Heart left ventricle (tissue), 16 donors: ENCODE data around the gene ANKS4B. TPM values are rescaled to one million over a fixed set of nuclear protein-coding genes. Genes with fewer than 3 reads are reported as not detected.

Source experiments
- ATAC-seq, 4 donors: fragments of 200-7000 bp; cut with Tn5 transposase; one replicate each; pipeline ENCODE4 v1.9.1; 2020 to 2022; ENCODE audit warnings: moderate library complexity in 4 of 4, mild to moderate bottlenecking in 3 of 4, moderate number of reproducible peaks in 1 of 4
- DNase-seq, 5 donors: peaks; one replicate each; pipeline ENCODE4 v3.0.0-alpha.2; 2020
- H3K27ac ChIP-seq, 12 donors: fragments of 200-600 bp; sonication (generic) in 4 of 12; one replicate each; pipeline versions ENCODE4 v1.5.0 to v1.8.0; 2016 to 2022; ENCODE audit warnings: mild to moderate bottlenecking in 2 of 12
- H3K27me3 ChIP-seq, 9 donors: fragments of 200-600 bp; sonication (generic) in 2 of 9; one replicate each; pipeline versions ENCODE4 v1.5.1 to v1.8.0; 2016 to 2022; ENCODE audit warnings: mild to moderate bottlenecking in 3 of 9
- H3K36me3 ChIP-seq, 9 donors: fragments of 200-600 bp; sonication (generic) in 2 of 9; one replicate each; pipeline versions ENCODE4 v1.5.0 to v1.8.0; 2018 to 2022; ENCODE audit warnings: mild to moderate bottlenecking in 2 of 9
- H3K4me1 ChIP-seq, 12 donors: fragments of 200-600 bp; sonication (generic) in 4 of 12; one replicate each; pipeline versions ENCODE4 v1.5.0 to v1.8.0; 2016 to 2022; ENCODE audit warnings: mild to moderate bottlenecking in 3 of 12
- H3K4me3 ChIP-seq, 12 donors: fragments of 200-600 bp; sonication (generic) in 4 of 12; one replicate each; pipeline versions ENCODE4 v1.5.0 to v1.8.0; 2017 to 2022; ENCODE audit warnings: mild to moderate bottlenecking in 9 of 12, moderate library complexity in 4 of 12
- H3K9me3 ChIP-seq, 12 donors: fragments of 200-600 bp; sonication (generic) in 4 of 12; one replicate each; pipeline versions ENCODE4 v1.5.0 to v1.8.0; 2016 to 2022; ENCODE audit warnings: mild to moderate bottlenecking in 1 of 12
- CTCF ChIP-seq, 12 donors: fragments of 200-600 bp; sonication (generic) in 4 of 12; IDR thresholded peaks; one replicate each; pipeline versions ENCODE4 v1.5.0 to v1.8.0; 2018 to 2022; ENCODE audit warnings: antibody characterized with exemption in 12 of 12, mild to moderate bottlenecking in 5 of 12
- POLR2A ChIP-seq, 2 donors: fragments of 450-650 bp; IDR thresholded peaks; one replicate each; pipeline ENCODE4 v1.6.1; 2017; ENCODE audit warnings: antibody characterized with exemption in 2 of 2, mild to moderate bottlenecking in 2 of 2, moderate library complexity in 2 of 2
- WGBS, 4 donors: extraction: QIAGEN DNeasy Blood & Tissue Kit in 2 of 4; methylation state at CpG; one replicate each; pipeline versions ENCODE4 v1.1.5 to v1.1.7; 2013 to 2018; 5-methylcytosine and 5-hydroxymethylcytosine counted together
- intact Hi-C, 10 donors: fragments of 100-400 bp; cut with DNase I; formaldehyde crosslinking; loops; one replicate each; pipeline versions ENCODE4 v1.11.1 to v1.14.2; 2022
- polyA plus RNA-seq, 2 donors: library from polyadenylated mRNA; stranded (reverse); fragments of 200-250 nt; gene quantifications; one replicate each; pipeline ENCODE4 v1.2.3, GENCODE V29; 2013
- total RNA-seq, 9 donors: library from RNA; depleted of rRNA in 2 of 9; stranded (reverse); fragments of >200 nt in 2 of 9; fragmentation: NEBNext Ultra II Directional in 3 of 9; extraction: Animal tissue kit (Norgen Biotek cat#: 25700) in 3 of 9; gene quantifications; one replicate each; pipeline versions ENCODE4 v1.1.0 to v1.2.4, GENCODE V29; 2016 to 2023
- donor health status: ischemic (EF 13 %, LVEDD 7.1; RV severe dilation, severe dysfunction).
- donor health status: healthy with polysubstance abuse.
- donor health status: DM: no; HTN: yes; CAD: no.
- donor health status: DM: no; HTN: no; CAD: no.
- donor health status: ischemic (EF 25% LVEDD 6.9; RV normal size, moderate dysfunction).
- donor health status: ischemic (EF 25% LVEDD 5.7; RV mildly dilated, moderate dysfunction).
- donor health status: healthy.
- donor health status: DM: yes; HTN: yes; CAD: no.
- donor health status: ischemic (EF 35%, LVEDD 5.7; RV mildly dilated, moderate dysfunction).
- donor health status: nonischemic (EF 11% LVEDD 7.7; RV severe dilation, severe dysfunction).
- donor health status: DM: yes; HTN: yes; CAD: no.
- donor health status: PGD.
- donor health status: ischemic (EF 29% LVEDD 5.4; RV normal size, mild dysfunction).
- donor health status: nonischemic (EF 23%, LVEDD 6.1; RV moderate dilation, normal function).

The ANKS4B gene
- total and polyA plus RNA-seq, 11 donors, result not detected

DNA sequence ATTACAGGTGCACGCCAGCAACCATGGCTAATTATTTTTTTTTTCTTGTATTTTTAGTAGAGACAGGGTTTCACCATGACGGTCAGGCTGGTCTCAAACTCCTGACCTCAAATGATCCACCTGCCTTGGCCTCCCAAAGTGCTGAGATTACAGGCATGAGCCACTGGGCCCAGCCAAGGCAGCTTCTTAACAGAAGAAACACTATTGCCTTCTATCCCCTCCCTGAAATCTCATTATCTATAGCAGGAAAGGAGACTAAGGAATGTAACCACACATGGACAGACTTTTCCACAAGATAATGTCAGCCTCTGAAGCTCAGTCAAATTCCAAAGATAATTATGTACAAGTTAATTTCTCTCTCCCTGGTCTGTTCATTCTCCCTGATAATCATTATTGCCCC, 16.4 kb upstream of the ANKS4B start:
- H3K27ac ChIP-seq, result no peak overlapping the region
- intact Hi-C loops, result no loop called here
- H3K4me1 ChIP-seq, result no peaks in the 10 kb centered on the region
- TF ChIP-seq POLR2A (IDR thresholded peaks at IDR 0.05) (no peak), CTCF (IDR thresholded peaks at IDR 0.05) (no peak)
- 70 to 75% (median 72%) methylated on average over 2 of the region's 2 CpGs for WGBS, 4 donors
- DNase-seq (no peak), ATAC-seq (no peak)
- H3K9me3 ChIP-seq, result no peaks in the 10 kb centered on the region
- H3K4me3 ChIP-seq, result no peak overlapping the region
- peaks cover 0 to 44% (median 0%) of the 10 kb centered on the region in 9 donors for H3K27me3 ChIP-seq
- H3K36me3 ChIP-seq, result no peaks in the 10 kb centered on the region

GRCh38 chr16:21218153-21218552, 15.3 kb upstream of the ANKS4B start:
- no peak for ATAC-seq
- 55 to 68% (median 58%) methylated on average over 7 of the region's 7 CpGs for WGBS, 4 donors
- no peak for TF ChIP-seq CTCF (IDR thresholded peaks at IDR 0.05)
- no peak for TF ChIP-seq POLR2A (IDR thresholded peaks at IDR 0.05)
- Histone ChIP-seq H3K27me3 (peaks cover 0 to 38% (median 0%) of the 10 kb centered on the region in 9 donors), H3K9me3 (no peaks in the 10 kb centered on the region), H3K36me3 (no peaks in the 10 kb centered on the region), H3K27ac (no peak overlapping the region), H3K4me1 (no peaks in the 10 kb centered on the region), H3K4me3 (no peak overlapping the region)
- no peak for DNase-seq
- intact Hi-C loops, result no loop called here

- 92 to 98% (median 97%) methylated on average over 2 of the region's 2 CpGs for WGBS, 4 donors
- TF ChIP-seq CTCF (IDR thresholded peaks at IDR 0.05) (no peak), POLR2A (IDR thresholded peaks at IDR 0.05) (no peak)
- intact Hi-C loops, result no loop called here
- Histone ChIP-seq H3K4me1 (no peaks in the 10 kb centered on the region), H3K27me3 (peaks cover 0 to 32% (median 0%) of the 10 kb centered on the region in 9 donors), H3K4me3 (no peak overlapping the region), H3K9me3 (no peaks in the 10 kb centered on the region), H3K36me3 (no peaks in the 10 kb centered on the region), H3K27ac (no peak overlapping the region)
- no peak for DNase-seq
- no peak for ATAC-seq
Measured at GRCh38 chr16:21219551-21219950, 13.9 kb upstream of the ANKS4B start.

DNA sequence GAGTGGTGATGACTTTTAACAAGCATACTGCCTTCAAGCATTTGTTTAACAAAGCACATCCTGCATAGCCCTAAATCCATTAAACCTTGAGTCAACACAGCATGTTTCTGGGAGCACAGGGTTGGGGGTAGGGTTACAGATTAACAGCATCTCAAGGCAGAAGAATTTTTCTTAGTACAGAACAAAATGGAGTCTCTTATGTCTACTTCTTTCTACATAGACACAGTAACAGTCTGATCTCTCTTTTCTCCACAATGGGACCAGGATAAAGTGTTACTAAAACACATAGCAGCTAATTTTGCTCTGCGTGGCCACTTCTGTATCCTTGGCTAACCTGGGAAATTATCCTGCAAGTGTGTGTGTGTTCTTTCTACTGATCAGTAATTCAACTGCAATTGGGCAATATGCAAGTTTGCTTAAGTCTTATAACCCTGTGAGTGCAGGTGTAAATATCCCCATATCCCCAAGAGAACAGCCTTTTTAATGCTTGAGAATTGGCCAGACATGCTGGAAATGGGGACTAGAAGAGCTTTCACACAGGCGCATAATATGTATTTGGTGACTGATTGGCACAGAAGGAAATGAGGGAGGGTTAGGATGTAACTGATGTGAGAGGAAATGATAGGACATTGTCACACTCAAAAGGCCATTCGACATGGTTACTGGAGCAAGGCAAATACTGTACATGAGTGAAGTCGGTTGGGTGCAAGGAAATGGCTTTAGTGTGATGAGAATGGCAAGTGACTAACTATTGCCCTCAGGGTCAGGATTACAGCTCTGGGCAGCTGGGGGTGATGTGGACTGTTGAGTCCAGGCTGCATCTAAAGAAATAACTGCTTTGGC, 10.8 kb upstream of the ANKS4B start:
- DNase-seq (no peak), ATAC-seq (no peak)
- no peaks in the 10 kb centered on the region for H3K9me3 ChIP-seq
- WGBS, 4 donors, result 65 to 67% (median 66%) methylated on average over 4 of the region's 4 CpGs
- H3K4me3 ChIP-seq, result no peak overlapping the region
- no peak overlapping the region for H3K27ac ChIP-seq
- no peaks in the 10 kb centered on the region for H3K36me3 ChIP-seq
- TF ChIP-seq POLR2A (IDR thresholded peaks at IDR 0.05), result no peak
- no peak for TF ChIP-seq CTCF (IDR thresholded peaks at IDR 0.05)
- no peaks in the 10 kb centered on the region for H3K4me1 ChIP-seq
- H3K27me3 ChIP-seq, result peaks cover 0 to 21% (median 0%) of the 10 kb centered on the region in 9 donors
- intact Hi-C loops, result no loop called here
